Stomach (tissue), 4 donors: ENCODE data around the gene RFTN1.

Experiments
- EP300 ChIP-seq: sonication (generic); formaldehyde crosslinking; IDR thresholded peaks from one replicate; pipeline ENCODE4 v1.6.1; 2017; ENCODE audit warnings: antibody characterized with exemption
- TF ChIP-seq, protein P1 (sequence below), 7 experiments: fragments of 450-650 bp in 4 of 7; fragments of 200-600 bp in 3 of 7; sonication (generic) in 3 of 7; IDR thresholded peaks; one replicate each; pipeline ENCODE4 v1.5.1; 2016 to 2019; ENCODE audit warnings: antibody characterized with exemption in 7 of 7, control low read depth in 2 of 7, mild to moderate bottlenecking in 1 of 7

DNA sequence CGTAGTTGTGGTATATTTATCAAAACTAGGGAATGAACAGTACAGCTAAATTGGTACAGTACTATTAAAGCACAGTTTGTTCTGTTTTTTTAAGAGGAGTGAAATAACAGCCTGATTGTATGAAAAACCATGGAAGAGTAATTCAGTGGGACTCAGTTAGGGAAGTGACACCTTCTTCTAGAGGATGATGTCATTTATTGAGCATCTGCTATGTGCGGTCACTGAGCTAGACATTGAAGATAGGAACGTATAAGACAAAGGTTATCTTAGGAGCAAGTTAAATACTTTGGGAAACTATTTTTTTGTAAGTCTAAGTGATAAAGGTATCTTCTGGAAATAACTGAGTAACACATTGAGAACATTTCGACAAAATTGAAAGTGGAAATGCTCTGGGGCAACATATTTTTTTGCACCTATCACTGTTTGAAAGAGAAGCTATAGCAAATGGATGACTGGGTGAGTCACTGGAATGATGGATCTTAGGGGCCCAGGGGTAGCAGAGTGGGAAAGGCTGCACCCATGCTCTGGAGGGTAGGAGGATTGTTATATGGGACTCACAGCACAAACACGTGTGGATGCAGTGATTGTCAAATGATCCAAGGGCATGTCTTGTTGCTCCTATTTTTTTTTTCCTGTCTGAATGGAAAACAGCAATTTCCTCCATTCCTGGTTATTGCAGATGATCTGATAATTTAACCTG lies 205.5 kb downstream of the RFTN1 start:
- TF ChIP-seq, protein P1, sequence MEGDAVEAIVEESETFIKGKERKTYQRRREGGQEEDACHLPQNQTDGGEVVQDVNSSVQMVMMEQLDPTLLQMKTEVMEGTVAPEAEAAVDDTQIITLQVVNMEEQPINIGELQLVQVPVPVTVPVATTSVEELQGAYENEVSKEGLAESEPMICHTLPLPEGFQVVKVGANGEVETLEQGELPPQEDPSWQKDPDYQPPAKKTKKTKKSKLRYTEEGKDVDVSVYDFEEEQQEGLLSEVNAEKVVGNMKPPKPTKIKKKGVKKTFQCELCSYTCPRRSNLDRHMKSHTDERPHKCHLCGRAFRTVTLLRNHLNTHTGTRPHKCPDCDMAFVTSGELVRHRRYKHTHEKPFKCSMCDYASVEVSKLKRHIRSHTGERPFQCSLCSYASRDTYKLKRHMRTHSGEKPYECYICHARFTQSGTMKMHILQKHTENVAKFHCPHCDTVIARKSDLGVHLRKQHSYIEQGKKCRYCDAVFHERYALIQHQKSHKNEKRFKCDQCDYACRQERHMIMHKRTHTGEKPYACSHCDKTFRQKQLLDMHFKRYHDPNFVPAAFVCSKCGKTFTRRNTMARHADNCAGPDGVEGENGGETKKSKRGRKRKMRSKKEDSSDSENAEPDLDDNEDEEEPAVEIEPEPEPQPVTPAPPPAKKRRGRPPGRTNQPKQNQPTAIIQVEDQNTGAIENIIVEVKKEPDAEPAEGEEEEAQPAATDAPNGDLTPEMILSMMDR (IDR thresholded peaks at IDR 0.05): no peak
- no peak for TF ChIP-seq EP300
